ENCODE results near the gene SDHAF3.
A peak's percentile ranks its signal among the peaks of the same experiment; 100 is the strongest.
"Not testable (repeated sequence)": the region's sequence is repeated elsewhere in the genome, so short reads cannot be mapped to it uniquely, and the experiment has no call there.

The SDHAF3 gene

GRCh38 chr7:97117372-97118188, at the start of gene SDHAF3:
SDHAF3 (plus strand) TSS chr7:97117698; CDS start chr7:97117724, 26 bp downstream.
- peak; percentile 94 for DNase-seq (ENCODE audit: low spot score)

- DNase-seq (ENCODE audit: low spot score) = not testable (repeated sequence)
These were observed 45.5 kb upstream of the SDHAF3 start for GRCh38 chr7:97072025-97072424.

GRCh38 chr7:97075928-97076327, 41.6 kb upstream of the SDHAF3 start:
- DNase-seq (ENCODE audit: low spot score) = no peak

- DNase-seq (ENCODE audit: low spot score) = peak; percentile 7
These were observed 39.2 kb upstream of the SDHAF3 start for GRCh38 chr7:97078023-97078969.

GRCh38 chr7:97079300-97079699, 38.2 kb upstream of the SDHAF3 start:
- DNase-seq (ENCODE audit: low spot score) = no peak

- DNase-seq (ENCODE audit: low spot score) = no peak
These were observed 35.8 kb upstream of the SDHAF3 start for GRCh38 chr7:97081521-97082300.

- DNase-seq (ENCODE audit: low spot score) = no peak
These were observed 29.1 kb upstream of the SDHAF3 start for GRCh38 chr7:97088364-97088763.

GRCh38 chr7:97089771-97090170, 27.7 kb upstream of the SDHAF3 start:
- DNase-seq (ENCODE audit: low spot score) = no peak

- DNase-seq (ENCODE audit: low spot score) = no peak
These were observed 26.6 kb upstream of the SDHAF3 start for GRCh38 chr7:97090761-97091353.

- no peak for DNase-seq (ENCODE audit: low spot score)
These were observed 23.1 kb upstream of the SDHAF3 start for GRCh38 chr7:97094284-97094930.

GRCh38 chr7:97096037-97096436, 21.5 kb upstream of the SDHAF3 start:
- DNase-seq (ENCODE audit: low spot score) = no peak

- no peak for DNase-seq (ENCODE audit: low spot score)
These were observed 20.8 kb upstream of the SDHAF3 start for GRCh38 chr7:97096661-97097060.

GRCh38 chr7:97104719-97105238, 12.7 kb upstream of the SDHAF3 start:
- DNase-seq (ENCODE audit: low spot score) = peak; percentile 32

GRCh38 chr7:97107192-97107800, 10.2 kb upstream of the SDHAF3 start:
- no peak for DNase-seq (ENCODE audit: low spot score)

GRCh38 chr7:97116308-97116707, 1.2 kb upstream of the SDHAF3 start:
- peak; percentile 34 for DNase-seq (ENCODE audit: low spot score)

GRCh38 chr7:97117035-97117371, 495 bp upstream of the SDHAF3 start:
- DNase-seq (ENCODE audit: low spot score) = no peak

- no peak for DNase-seq (ENCODE audit: low spot score)
These were observed 914 bp downstream of the SDHAF3 start for GRCh38 chr7:97118306-97118917.

- no peak for DNase-seq (ENCODE audit: low spot score)
These were observed 2.2 kb downstream of the SDHAF3 start for GRCh38 chr7:97119747-97120146.

GRCh38 chr7:97120713-97121457, 3.4 kb downstream of the SDHAF3 start:
- DNase-seq (ENCODE audit: low spot score) = no peak

Measured in germinal center (tissue), 1 donor.